Activated T-helper 1 cell treated with Interleukin-2 at 50 U/mL for 16 hours (primary cell): ENCODE data around the gene MT1HL1.
"Not testable (repeated sequence)": the region's sequence is repeated elsewhere in the genome, so short reads cannot be mapped to it uniquely, and the experiment has no call there.

Experiments used
- DNase-seq: peaks from one replicate; pipeline ENCODE4 v3.0.0-alpha.2; 2020; ENCODE audit warnings: low read depth

Gene MT1HL1

DNA sequence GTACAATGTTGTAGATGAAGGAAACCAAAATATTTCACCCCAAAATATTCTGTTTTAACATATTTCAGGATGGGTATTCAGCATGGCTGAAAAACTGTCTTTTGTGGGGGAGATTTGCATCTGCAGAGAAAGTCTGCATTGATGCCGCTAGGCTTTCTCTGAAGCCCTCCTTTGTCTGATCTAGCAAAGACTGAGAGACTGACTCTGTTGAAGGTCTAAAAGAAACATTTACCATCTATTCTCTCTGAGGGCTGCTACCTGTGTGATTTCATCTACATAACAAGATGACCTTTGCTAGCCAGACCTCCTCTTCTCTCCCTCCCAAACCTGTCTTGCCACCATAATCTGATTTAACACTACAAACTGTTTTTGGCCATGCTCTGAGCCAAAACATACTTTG lies 12.4 kb upstream of the MT1HL1 start:
- no peak for DNase-seq

DNA sequence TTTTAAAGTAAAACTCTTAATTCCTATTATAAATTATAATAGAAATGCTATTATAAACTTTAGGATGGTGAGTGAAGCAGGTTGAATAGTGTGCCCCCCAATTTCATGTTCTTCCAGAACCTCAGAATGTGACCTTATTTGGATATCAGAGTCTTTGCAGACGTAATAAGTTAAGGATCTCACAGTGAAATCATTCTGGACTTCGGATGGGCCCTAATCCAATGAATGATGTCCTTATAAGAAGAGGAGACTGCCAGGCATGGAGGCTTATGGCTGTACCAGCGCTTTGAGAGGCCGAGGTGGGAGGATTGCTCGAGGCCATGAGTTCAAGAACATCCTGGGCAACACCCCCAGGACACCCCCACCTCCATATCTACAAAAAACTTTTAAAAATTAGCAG lies 9.4 kb upstream of the MT1HL1 start:
- DNase-seq = no peak

DNA sequence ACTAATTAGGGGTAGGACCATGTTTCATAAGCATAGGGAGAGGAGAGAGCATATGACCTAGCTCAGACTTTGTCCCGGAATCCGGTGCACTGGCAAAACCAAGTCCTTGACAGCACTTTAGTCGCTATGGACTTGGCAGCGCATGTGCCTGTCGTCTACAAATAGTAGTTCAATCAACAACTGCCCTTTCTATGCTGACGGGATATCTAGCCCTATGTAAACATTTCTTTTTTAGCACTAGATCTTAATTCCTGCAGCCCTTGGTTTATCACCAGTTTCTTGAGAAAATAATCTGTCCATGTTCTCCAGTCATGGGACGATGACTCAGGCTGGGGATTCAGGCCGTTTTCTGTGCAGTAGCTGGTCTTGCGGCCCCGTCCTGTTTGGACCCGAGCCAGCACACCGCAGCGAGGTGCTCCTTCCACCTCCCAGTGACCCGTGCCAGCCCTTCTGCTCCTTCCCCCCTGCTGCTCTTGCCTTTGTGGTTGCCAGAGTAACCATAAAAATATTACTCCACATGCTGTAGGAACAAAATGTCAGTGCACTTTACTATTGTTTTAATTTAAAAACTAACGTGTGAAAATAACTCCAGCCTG lies 8.6 kb upstream of the MT1HL1 start:
- no peak for DNase-seq

DNA sequence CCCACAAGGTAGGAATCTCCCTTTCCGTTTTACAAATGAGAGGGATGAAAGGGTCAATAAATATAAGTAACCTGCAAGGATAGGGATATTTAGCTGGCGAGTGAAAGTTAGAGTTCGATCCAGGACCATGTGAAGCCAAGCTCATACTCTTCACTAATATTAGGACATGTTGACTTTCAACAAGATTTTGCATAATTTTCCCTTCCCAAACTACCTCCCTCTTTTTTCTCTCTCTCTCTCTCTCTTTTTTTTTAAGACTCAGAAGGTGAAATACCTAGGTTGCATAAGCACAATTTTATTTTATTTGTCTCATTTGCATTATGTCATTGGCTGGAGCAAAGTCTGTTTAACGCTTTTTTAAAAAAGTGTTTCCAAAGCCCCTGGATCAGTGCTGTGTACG lies 8.1 kb upstream of the MT1HL1 start:
- DNase-seq = no peak

DNA sequence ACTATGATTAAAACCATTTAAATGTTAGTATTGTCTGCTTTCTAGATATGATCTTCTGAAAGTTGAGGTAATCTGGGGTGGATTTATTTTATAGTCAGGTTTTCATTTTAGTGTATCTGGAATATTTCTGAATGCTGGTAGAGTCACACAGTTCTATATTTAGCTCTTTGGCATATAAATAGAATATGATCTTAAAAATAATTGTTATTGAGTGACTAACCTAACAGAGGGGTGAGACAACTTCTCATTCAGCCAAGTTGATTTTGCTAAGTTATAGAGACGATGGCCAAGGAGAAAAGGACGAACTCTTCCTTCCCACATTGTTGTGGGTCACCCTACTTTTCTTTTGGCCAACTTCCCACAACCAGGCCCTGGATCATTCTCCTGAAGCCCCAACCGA lies 7.2 kb upstream of the MT1HL1 start:
- DNase-seq = no peak

DNA sequence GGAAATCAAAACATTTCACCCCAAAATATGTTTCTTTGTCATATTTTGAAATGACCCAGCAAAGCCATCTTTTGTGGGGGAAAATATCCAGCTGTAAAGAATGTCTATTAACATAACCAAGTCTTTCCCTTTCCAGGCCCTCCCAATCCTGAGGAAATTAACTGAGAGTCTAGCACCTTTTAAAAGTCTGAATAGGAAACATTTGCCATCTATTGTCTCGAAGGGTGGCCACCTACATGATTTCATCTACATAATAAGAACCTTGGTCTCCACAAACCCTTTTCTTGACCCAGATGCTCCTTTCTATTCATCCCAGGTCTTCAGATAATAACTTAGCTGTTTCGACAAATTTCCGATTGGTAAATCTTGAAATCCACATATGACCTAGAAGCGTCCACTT lies 5.4 kb upstream of the MT1HL1 start:
- DNase-seq = no peak

DNA sequence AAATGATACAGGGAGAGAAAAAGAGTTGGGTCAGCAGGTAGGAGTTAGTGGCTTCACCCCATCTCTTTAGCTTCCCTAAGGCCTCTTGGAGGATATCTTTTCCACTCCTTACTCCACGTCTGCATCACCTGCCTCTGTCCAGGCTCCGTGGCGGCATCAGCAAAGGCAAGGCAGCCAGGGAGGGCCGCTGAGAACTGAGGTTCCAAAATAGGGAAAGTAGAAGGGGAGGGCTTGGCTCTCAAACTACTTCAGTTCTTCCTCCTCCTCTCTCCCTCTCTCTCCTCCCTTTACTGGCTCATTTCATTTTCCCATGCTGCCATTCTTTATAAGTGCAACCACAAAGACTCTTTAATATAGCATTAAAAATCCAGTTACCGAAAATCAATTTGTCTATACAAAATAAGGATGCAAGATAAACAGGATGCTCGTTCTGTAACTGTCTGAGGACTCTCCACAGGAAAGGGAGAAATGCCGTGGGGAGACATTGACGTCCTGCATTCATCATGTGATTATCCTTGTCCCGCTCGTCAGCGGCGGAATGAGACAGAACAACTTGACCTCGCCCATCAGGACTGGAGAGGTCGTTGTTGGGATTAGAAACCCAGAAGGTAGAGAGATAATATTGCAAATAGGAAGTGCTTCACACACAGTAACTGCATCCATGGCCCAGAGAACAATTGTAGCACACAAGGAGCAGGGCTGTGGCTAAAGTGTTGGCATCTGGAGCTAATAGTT lies 3.1 kb upstream of the MT1HL1 start:
- no peak for DNase-seq

DNA sequence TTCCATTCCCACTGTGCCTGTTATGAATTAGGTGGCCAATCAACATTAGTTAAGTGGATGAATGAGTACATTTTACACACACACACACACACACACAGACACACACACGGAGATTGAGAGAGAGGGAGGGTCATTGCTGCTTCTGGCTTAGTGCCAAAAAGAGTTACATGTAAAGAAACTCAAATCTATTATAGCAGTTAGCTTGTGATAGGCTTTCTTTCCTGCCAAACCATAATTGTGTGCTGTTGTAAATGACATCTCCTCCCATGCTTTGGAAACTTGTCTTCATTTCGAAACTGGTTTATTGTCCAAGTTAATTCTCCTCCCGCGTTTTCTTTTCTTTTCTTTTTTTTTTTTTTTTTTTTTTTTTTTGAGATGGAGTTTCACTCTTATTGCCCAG lies 1.4 kb upstream of the MT1HL1 start:
- DNase-seq = no peak

DNA sequence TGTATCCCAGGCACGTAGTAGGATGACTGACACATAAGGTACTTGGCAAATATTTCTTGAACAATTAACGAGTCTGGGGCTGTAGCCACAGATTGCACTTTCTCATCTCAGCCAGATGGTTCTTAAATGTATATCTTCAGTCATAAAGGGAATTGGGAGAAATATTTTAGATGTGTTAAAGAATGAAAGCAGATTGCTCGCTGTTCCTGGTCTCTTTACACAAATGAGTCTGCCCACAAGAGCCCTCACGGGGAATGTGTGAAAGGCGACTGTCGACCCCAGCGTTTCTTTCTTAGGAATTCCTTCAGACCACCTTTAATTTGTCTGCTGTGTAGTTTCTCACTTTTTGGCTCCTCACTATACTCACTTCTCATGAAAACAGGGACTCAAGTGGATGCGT lies 725 bp downstream of the MT1HL1 start:
- DNase-seq = no peak

DNA sequence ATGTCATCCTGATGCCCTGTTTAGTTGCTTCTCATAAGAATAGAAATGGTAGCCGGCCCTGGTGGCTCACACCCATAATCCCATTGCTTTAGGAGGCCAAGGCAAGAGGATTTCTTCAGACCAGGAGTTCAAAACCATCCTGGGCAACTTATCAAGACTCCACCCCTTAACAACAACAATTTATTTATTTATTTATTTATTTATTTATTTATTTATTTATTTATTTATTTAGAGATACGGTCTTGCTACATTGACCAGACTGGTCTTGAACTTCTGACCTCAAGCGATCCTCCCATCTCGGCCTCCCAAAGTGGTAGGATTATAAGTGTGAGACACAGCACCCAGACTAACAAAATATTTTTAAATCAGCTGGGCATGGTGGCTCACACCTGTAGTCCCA lies 4.0 kb downstream of the MT1HL1 start:
- DNase-seq = no peak

DNA sequence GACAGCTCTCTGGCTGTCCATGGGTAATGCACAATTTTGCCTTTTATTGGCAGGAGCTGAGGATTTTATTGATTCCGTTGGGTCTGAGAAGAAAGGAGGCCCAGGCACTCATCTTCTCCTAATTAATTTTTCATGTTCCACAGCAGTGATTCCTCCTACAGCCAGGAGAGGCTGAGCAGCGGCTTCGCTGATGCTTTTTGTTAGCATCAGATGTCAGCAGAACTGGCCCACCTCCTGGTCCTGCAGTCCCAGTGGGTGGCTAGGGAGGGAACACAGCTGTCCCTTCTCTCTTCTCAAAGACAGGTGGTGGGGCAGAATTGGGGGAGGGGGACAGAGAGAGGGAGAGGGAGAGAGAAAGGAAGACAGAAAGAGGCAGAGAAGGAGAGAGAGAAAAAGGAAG lies 5.7 kb downstream of the MT1HL1 start:
- DNase-seq = no peak

DNA sequence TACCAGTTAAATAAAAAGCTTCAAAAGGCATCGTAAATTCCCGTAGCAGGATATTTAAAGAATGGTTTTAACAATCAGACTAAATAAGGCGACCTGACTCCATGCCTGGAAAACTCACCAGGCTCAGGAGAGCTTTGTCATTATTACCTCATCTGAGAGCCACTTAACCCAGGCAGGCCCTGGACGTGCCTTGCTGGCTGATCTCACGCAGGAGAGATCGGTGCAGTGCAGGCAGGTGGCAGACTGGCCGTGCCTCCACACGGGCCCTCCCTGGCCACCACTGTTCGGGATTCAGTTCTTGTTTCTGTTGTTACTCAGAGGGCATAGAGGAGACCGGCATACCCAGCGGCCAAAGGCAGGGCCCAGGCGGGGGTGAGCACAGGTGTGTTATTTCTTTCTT lies 6.4 kb downstream of the MT1HL1 start:
- no peak for DNase-seq

DNA sequence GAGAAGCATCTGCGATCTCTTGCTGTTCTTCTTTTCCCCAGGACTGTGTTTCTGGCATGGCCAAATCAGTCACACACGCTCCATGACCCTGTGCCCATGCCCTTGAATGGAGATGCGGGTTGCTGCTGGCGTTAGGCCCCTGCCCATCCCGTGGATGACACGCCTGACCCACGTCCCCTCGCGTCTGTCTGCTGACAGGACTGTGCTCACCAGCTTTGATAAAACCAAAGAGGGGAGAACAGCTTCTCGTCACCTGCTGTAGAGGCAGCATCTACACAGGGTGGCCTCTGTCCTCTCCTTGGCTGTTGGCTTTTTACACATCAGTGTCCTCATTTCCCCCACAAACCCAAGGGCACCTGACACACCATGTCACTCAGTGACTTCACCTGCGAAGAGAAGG lies 6.9 kb downstream of the MT1HL1 start:
- DNase-seq = no peak

DNA sequence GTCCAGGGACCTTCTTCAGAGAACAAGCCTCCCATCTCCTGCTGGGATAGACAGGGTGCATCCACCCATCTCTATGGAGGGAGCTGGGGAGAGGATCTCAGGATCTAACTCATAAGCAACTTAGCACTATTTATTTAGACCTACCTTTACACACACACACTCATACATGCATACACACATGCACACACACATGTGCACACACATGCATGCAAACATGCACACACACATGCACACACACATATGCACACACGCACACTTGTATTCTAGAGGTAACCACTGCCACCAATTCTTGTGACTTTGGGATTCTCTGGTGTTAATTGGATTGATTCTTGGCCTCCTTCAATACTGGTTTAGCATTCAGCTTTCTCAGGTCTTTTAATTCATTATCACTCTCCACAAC lies 9.8 kb downstream of the MT1HL1 start:
- DNase-seq = no peak

DNA sequence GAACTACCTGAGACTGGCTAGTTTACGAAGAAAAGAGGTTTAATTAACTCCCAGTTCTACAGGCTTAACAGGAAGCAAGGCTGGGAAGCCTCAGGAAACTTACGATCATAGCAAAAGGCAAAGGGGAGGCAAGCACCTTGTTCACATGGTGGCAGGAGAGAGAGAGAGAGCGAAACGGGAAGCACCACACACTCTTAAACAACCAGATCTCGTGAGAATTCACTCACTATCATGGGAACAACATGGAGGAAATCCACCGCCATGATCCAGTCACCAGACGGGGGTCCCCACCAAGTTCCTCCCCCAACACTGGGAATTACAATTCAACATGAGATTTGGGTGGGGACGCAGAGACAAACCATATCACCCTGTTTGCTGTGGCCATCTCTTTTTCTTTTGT lies 11.8 kb downstream of the MT1HL1 start:
- DNase-seq = no peak

DNA sequence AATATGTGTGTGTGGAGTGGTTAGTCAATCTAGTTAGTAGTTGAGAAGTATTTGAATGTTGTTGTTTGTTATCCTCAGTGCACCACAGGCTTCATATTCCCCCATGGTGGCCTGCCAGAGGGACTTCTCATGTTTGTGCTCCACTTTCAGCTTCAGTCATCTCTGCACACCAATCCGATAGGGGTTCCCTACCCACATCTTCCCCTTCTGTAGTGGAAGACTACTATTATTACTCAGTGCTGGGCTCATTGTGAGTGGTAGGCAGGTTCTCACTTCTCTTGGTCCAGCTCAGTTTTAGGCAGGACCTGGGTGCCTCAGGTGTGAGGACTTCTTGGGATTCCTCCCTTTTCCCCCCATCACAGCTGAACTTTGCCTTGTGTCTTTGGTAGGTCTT lies 14.2 kb downstream of the MT1HL1 start:
- DNase-seq = no peak

DNA sequence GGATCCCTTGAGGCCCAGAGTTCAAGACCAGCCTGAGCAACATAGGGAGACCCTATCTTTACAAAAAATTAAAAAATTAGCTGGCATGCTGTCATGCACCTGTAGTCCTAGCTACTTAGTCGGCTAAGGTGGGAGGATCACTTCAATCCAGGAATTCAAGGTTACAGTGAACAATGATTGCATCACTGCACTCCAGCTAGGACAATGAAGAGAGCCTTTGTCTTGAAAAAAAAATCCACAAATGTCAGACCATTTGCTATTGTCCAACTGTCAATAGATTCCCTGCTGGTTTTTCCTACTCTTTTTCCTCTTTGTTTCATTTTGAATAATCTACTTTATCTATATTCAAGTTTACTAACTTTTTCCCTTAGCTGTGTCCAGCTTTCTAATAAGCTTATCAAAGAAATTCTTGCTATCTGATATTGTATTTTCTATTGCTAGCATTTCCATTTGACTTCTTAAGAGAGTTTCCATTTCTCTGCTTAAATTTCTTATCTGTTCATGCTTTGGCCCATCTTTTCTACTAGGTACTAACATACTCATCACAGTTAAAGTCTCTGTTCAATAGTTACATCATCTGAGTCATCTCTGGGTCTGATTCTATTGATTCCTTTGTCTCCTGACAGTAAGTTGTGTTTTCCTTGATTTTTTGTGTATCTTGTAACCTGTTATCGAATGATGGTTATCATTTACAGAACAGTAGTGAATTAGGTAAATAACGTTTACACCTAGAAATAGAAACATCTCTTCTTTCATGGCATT lies 14.8 kb downstream of the MT1HL1 start:
- DNase-seq = no peak

DNA sequence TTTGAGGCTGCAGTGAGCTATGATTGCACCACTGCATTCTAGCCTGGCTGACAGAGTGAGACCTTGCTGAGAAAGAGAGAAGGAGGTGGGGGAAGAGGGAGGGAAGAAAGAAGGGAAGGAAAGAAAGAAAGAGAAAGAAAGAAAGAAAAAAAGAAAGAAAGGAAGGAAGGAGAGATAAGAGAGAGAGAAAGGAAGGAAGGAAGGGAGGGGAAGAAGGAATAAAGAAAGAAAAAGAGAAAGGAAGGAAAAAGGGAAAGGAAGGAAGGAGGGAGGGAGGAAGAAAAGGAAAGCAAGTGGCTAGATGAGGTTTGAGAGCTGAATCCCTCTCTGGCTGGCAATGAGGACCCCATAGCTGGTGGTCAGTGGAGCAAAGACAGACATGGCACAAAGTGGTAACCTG lies 20.4 kb downstream of the MT1HL1 start:
- no peak for DNase-seq

DNA sequence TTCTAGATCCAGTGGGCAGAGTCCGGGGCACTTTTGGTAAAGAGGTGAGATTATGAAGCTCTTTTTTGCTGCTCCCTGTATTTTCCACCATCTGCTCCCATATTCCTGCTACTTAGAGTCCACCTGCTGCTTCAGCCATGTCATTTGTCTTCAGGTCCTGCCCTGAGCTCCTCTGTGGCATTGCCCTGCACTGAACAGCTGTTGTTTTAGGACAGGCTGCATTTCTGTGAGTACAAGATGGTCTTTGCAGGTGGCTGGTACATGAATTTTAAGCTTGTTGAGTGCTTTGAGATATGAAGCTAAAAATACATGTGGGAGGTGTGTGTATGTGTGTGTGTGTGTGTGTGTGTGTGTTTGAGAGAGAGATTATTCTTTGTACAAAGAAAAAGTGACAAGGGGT lies 21.9 kb downstream of the MT1HL1 start:
- DNase-seq = no peak

DNA sequence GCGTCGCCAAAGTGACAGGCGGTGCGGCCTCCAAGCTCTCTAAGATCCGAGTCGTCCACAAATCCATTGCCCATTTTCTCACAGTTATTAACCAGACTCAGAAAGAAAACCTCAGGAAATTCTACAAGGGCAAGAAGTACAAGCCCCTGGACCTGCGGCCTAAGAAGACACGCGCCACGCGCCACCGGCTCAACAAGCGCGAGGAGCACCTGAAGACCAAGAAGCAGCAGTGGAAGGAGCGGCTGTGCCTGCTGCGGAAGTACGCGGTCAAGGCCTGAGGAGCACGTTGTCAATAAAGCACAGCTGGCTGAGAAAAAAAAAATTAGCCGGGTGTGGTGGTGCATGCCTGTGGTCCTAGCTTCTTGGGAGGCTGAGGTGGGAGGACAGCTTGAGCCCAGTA lies 22.8 kb downstream of the MT1HL1 start:
- DNase-seq = not testable (repeated sequence)

DNA sequence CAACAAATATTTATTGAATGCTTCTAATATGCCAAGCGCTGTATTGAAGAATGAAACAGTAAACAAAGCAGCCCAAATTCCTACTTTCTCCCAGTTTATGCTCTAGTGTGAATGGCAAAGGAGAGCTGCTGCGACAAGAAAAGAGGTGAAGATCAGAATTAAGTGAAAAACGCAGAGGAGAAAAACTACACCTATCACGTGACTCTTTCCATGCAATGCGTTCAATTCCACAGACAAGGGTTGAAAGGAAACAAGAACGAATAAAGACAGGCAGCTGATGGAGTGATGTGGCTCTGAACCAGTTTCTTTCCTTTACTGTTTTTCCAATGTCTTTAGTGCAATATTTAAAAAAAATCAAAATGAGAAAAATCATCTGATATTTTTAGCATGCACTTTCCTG lies 23.6 kb downstream of the MT1HL1 start:
- no peak for DNase-seq

DNA sequence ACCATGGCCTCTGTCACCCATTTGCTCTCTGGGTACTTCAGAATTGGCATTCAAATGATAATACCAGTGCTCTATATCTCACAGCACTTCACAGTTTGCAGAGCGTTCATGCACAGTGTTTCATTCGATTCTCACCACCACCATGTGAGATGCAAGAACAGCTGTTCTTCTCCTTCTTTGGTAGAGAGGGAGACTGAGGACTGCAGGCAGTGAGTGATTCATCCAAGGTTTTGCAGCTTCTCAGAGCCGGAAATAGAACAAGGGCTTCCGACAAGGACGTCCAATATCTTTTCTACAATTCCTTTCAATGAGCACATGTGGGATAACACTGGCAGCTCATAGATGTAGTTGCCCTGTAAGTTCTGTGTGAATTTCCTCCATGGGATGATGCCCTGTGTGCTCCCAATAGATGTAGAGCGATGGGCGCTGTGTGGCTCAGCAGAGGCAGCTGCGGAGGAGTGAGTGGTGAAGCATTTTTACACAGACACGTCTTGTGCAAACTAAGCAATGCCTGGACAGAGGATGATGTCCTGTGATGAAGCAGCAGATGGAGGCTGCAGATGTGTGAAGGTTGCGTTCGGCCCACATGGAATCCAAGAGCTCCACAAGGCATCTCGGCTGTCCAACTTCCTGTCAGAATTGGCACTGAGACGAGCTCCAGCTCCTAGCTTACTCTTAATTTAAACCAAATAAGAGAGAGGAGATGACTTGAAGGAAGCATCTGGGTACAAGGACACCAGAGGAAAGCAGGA lies 24.9 kb downstream of the MT1HL1 start:
- no peak for DNase-seq

DNA sequence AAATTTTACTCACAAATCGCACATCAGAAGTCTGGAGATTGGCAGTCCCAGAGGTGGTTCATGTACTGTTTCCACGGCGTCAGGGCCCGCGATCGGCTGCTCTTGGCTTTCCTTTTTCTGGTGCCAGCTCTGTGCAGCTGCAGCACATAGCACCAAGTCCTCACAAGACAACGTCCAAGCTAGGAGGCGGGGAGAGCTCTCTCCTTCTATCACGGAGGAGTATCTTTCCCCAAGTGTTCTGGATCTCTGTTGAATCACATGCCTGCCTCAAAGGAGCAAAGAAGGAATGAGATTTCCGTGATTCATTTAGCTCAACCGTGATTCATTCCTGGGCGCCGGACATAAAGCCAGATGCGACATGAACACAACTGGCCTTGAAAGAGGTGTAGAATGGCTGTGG lies 25.5 kb downstream of the MT1HL1 start:
- DNase-seq = no peak
